Endodermal cell (in vitro differentiated cells): Measurements from ENCODE around the gene LSR. TPM values are rescaled to one million over a fixed set of nuclear protein-coding genes. Genes with fewer than 3 reads are reported as not detected.

Experiments
- DNase-seq: peaks from one replicate; pipeline ENCODE4 v3.0.0-alpha.2; 2017
- H3K27ac ChIP-seq: 2 replicates; pipeline ENCODE4 v1.5.1; 2013; ENCODE audit warnings: mild to moderate bottlenecking, low read depth, low read length, moderate library complexity
- H3K27me3 ChIP-seq: 2 replicates; pipeline ENCODE4 v1.6.1; 2013; ENCODE audit warnings: mild to moderate bottlenecking, low read length, moderate library complexity; ENCODE audit not compliant: insufficient read depth, control insufficient read depth, poor library complexity, severe bottlenecking
- H3K36me3 ChIP-seq: 2 replicates; pipeline ENCODE4 v1.7.0; 2013; ENCODE audit warnings: mild to moderate bottlenecking, low read length, moderate library complexity; ENCODE audit not compliant: control insufficient read depth, insufficient read depth
- H3K4me1 ChIP-seq: one replicate; pipeline ENCODE4 v1.7.0; 2013; ENCODE audit warnings: low read length; ENCODE audit not compliant: control insufficient read depth, insufficient read depth
- H3K4me3 ChIP-seq: 2 replicates; pipeline ENCODE4 v1.5.1; 2013; ENCODE audit warnings: mild to moderate bottlenecking, low read length, moderate library complexity
- H3K9ac ChIP-seq: 2 replicates; pipeline ENCODE4 v1.6.1; 2013; ENCODE audit warnings: mild to moderate bottlenecking, low read length, moderate library complexity; ENCODE audit not compliant: poor library complexity, severe bottlenecking; ENCODE audit errors: extremely low read depth
- H3K9me3 ChIP-seq: 2 replicates; pipeline ENCODE4 v1.6.1; 2013; ENCODE audit warnings: mild to moderate bottlenecking, low read length, moderate library complexity; ENCODE audit not compliant: control insufficient read depth
- H3K27ac Mint-ChIP-seq: 2 replicates; pipeline ENCODE4 v1.8.0; 2020; ENCODE audit warnings: mixed read lengths
- H3K27me3 Mint-ChIP-seq: 2 replicates; pipeline ENCODE4 v1.8.0; 2021; ENCODE audit warnings: mild to moderate bottlenecking, mixed read lengths; ENCODE audit not compliant: insufficient read depth
- H3K36me3 Mint-ChIP-seq: 2 replicates; pipeline ENCODE4 v1.8.0; 2020; ENCODE audit warnings: low read depth, mixed read lengths
- H3K4me1 Mint-ChIP-seq: 2 replicates; pipeline ENCODE4 v1.8.0; 2020; ENCODE audit warnings: mixed read lengths
- H3K4me3 Mint-ChIP-seq: 2 replicates; pipeline ENCODE4 v1.8.0; 2020; ENCODE audit warnings: mild to moderate bottlenecking, moderate library complexity, mixed read lengths
- H3K9me3 Mint-ChIP-seq: 2 replicates; pipeline ENCODE4 v1.8.0; 2020; ENCODE audit warnings: mild to moderate bottlenecking, mixed read lengths
- WGBS, 2 experiments: methylation state at CpG; one replicate each; pipeline versions ENCODE4 v1.1.5 to v1.1.7; 2013; ENCODE audit warnings: missing lambda C conversion rate in 2 of 2, mixed read lengths in 1 of 2; ENCODE audit not compliant: insufficient coverage in 1 of 2, insufficient read length in 1 of 2; 5-methylcytosine and 5-hydroxymethylcytosine counted together
- long read RNA-seq, 4 experiments: library from polyadenylated mRNA in 2 of 4; library from RNA in 1 of 4; library from capped mRNA in 1 of 4; stranded (forward) in 3 of 4; unstranded in 1 of 4; transcript quantifications; one replicate each; pipeline ENCODE4 v2.0.0, GENCODE V29; 2020 to 2021; ENCODE audit warnings: inconsistent platforms in 1 of 4
- polyA plus RNA-seq, 2 experiments: library from polyadenylated mRNA; stranded (reverse); fragments of 50-300 nt; gene quantifications; one replicate each; pipeline ENCODE4 v1.2.3, GENCODE V29; 2013
- total RNA-seq, 2 donors: library from RNA; stranded (reverse); fragmentation: NEBNext Ultra II Directional in 1 of 2; extraction: Animal tissue kit (Norgen Biotek cat#: 25700) in 1 of 2; gene quantifications; 2 replicates in 1 of 2; 3 replicates in 1 of 2; pipeline ENCODE4 v1.2.1, GENCODE V29; 2021
- TF ChIP-seq, protein P1 (sequence below): fragments of 200-600 bp; sonication (generic); conservative IDR thresholded peaks from 2 replicates; pipeline ENCODE4 v1.5.0; 2021; ENCODE audit warnings: antibody characterized with exemption, mild to moderate bottlenecking

LSR gene
- 100 to 1,000 TPM; 112 to 170 TPM for total RNA-seq
- 51.6 TPM for polyA plus RNA-seq (2013, experiment 1 of 2)
- 36.3 TPM for polyA plus RNA-seq (2013, experiment 2 of 2)
- long read RNA-seq, experiment 1, transcript LSR-214 (10 exons, 2,274 nt): minor isoform, 9 of 80 reads
- long read RNA-seq, experiment 1, transcript LSR-202 (9 exons, 2,105 nt): major isoform, 26 of 80 reads
- long read RNA-seq, experiment 1, partial matches to known transcripts: 36 of 80 reads
- long read RNA-seq, experiment 1, other reads (novel, unspliced or antisense): 5 of 80 reads
- long read RNA-seq, experiment 2, transcript LSR-203 (8 exons, 1,963 nt): minor isoform, 45 of 332 reads
- long read RNA-seq, experiment 2, transcript LSR-214 (10 exons, 2,274 nt): minor isoform, 65 of 332 reads
- long read RNA-seq, experiment 2, transcript LSR-202 (9 exons, 2,105 nt): major isoform, 153 of 332 reads
- long read RNA-seq, experiment 2, transcript LSR-212 (9 exons, 2,480 nt): minor isoform, 15 of 332 reads
- long read RNA-seq, experiment 2, partial matches to known transcripts: 7 of 332 reads
- long read RNA-seq, experiment 2, other reads (novel, unspliced or antisense): 39 of 332 reads
- long read RNA-seq, experiment 3, transcript LSR-202 (9 exons, 2,105 nt): major isoform, 7 of 17 reads
- long read RNA-seq, experiment 3, partial matches to known transcripts: 5 of 17 reads
- long read RNA-seq, experiment 3, other reads (novel, unspliced or antisense): 1 of 17 reads
- long read RNA-seq, experiment 4, partial matches to known transcripts: 1 of 3 reads
- long read RNA-seq, experiment 4, other reads (novel, unspliced or antisense): 1 of 3 reads

- Histone ChIP-seq H3K36me3 (peaks cover 28% of the 10 kb centered on the region), H3K4me1 (peaks cover 8% of the 10 kb centered on the region), H3K9ac (peak within 1 kb of the TSS; percentile 93), H3K27ac (peak within 1 kb of the TSS; percentile 96), H3K4me3 (peak within 1 kb of the TSS; percentile 95), H3K27me3 (no peaks in the 10 kb centered on the region), H3K9me3 (no peaks in the 10 kb centered on the region)
- Mint-ChIP-seq H3K27me3 (no peaks in the 10 kb centered on the region), H3K36me3 (peaks cover 33% of the 10 kb centered on the region), H3K4me3 (peak within 1 kb of the TSS; percentile 100), H3K4me1 (peaks cover 28% of the 10 kb centered on the region), H3K27ac (peak within 1 kb of the TSS; percentile 100), H3K9me3 (peaks cover 6% of the 10 kb centered on the region)
- peak; percentile 97 for DNase-seq
- WGBS, 2 experiments: 0 to 1% methylated on average over 17 to 69 of the region's 69 CpGs
- TF ChIP-seq, protein P1, sequence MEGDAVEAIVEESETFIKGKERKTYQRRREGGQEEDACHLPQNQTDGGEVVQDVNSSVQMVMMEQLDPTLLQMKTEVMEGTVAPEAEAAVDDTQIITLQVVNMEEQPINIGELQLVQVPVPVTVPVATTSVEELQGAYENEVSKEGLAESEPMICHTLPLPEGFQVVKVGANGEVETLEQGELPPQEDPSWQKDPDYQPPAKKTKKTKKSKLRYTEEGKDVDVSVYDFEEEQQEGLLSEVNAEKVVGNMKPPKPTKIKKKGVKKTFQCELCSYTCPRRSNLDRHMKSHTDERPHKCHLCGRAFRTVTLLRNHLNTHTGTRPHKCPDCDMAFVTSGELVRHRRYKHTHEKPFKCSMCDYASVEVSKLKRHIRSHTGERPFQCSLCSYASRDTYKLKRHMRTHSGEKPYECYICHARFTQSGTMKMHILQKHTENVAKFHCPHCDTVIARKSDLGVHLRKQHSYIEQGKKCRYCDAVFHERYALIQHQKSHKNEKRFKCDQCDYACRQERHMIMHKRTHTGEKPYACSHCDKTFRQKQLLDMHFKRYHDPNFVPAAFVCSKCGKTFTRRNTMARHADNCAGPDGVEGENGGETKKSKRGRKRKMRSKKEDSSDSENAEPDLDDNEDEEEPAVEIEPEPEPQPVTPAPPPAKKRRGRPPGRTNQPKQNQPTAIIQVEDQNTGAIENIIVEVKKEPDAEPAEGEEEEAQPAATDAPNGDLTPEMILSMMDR: peak; percentile 34
Observed at GRCh38 chr19:35248310-35249145, at the start of gene LSR. TSS of gene LSR (plus strand) at chr19:35249002. CDS start at chr19:35249023, 21 bp downstream.

DNA sequence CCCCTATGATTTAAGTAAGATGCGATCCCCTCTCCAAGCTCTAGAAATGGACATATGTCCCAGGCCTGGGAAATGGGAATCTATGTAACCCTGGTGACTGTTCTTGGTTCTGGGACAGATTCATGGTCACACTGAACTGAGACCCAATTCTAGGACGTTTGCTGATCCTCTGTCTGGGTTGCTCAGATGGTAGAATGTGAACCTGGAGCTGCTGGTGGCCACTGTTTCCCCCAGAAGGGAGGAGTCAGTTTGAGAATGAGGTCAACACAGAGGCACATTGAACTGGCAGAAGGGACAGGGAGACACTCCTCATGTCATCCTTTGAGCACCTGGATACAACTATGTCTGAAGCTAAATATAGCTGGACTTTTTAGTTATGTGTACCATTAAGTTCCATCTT lies 49.3 kb upstream of the LSR start:
- H3K27ac Mint-ChIP-seq: no peak overlapping the region
- Histone ChIP-seq H3K4me3 (no peak overlapping the region), H3K27me3 (no peaks in the 10 kb centered on the region), H3K36me3 (no peaks in the 10 kb centered on the region), H3K4me1 (no peaks in the 10 kb centered on the region), H3K27ac (no peak overlapping the region), H3K9me3 (no peaks in the 10 kb centered on the region), H3K9ac (no peak overlapping the region)
- TF ChIP-seq, protein P1: no peak
- WGBS, 2 experiments: 83 to 84% methylated on average over 2 of the region's 2 CpGs
- DNase-seq: no peak
- no peaks in the 10 kb centered on the region for H3K36me3 Mint-ChIP-seq
- H3K27me3 Mint-ChIP-seq: peaks cover 2% of the 10 kb centered on the region
- H3K4me1 Mint-ChIP-seq: peaks cover 4% of the 10 kb centered on the region
- H3K4me3 Mint-ChIP-seq: no peak overlapping the region
- H3K9me3 Mint-ChIP-seq: no peaks in the 10 kb centered on the region
